ENCODE data around the gene TRMT11.

The TRMT11 gene

DNA sequence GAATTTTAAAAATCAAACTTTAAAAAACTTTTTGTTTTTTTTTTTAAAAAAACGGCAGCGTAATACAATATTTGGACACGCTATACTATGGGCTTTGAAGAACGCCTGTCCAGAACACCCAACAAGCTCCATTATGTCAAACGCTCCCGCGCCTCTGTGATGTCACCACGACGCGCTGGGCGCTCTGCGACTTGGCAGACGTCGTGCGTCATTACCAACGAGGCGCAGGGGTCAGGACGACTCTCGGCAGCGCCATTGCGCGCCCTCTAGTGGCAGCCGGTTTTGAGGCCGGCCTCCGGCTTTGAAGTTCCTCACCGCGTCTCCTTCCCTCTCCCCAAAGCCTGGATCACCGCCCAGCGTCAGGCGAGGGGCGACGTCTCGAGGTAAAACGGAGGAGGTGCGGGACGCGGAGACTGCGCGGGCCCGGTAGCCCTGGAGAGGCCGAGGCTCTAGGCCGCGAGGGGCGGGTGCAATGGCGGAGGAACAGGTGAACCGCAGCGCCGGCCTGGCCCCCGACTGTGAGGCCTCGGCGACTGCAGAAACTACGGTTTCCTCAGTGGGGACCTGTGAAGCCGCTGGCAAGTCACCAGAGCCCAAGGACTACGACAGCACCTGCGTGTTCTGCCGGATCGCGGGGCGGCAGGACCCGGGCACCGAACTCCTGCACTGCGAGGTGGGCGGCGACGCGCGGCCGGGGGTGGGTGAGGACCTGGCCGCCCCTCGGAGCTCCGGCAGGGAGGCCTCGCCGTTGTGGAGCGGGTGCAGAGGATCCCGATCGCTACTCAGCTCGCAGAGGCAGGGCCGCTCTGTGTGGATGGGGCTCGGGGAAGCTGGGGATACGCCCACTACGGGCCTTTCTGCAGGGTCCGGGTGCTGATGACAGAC, 29.6 kb upstream of the TRMT11 start, which contains the start of gene HINT3 (continued):
- TF ChIP-seq KLF8 (tag by site-specific recombination; IDR thresholded peaks at IDR 0.05) (peak; percentile 79; the same call in 1 of the 2 replicates), ZNF10 (tag by site-specific recombination; IDR thresholded peaks at IDR 0.05) (peak; percentile 73; the same call in 1 of the 2 replicates), ZNF16 (tag by site-specific recombination; IDR thresholded peaks at IDR 0.05; ENCODE audit: low read depth) (0 out of 2 replicates have a peak, but pooled peaks have one; percentile 11), ZBTB48 (tag by site-specific recombination; IDR thresholded peaks at IDR 0.05) (peak; percentile 89), SP7 (tag by site-specific recombination; IDR thresholded peaks at IDR 0.05) (peak; percentile 90), ZNF416 (tag by site-specific recombination; IDR thresholded peaks at IDR 0.05) (no peak), ZNF768 (tag by site-specific recombination; IDR thresholded peaks at IDR 0.05) (no peak), ZNF423 (tag by site-specific recombination; IDR thresholded peaks at IDR 0.05) (0 out of 2 replicates have a peak, but pooled peaks have one; percentile 12), ZFP41 (tag by site-specific recombination; IDR thresholded peaks at IDR 0.05; ENCODE audit: borderline replicate concordance) (no peak), ZNF658 (tag by site-specific recombination; IDR thresholded peaks at IDR 0.05) (no peak)

DNA sequence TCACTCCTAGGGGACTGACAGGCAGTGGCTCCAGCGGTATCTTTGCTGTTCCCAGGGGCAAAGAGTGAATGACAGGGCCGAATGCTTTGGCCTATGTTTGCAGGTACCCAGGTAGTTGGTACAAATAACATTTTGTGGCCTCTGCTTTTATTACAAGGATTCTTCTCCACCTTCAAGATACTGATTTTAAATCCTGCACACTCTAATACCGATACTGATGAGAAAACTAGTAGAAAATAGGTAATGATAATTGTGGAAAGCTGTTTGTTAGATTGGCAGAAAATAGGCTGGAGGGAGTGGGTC, 29.0 kb upstream of the TRMT11 start:
- no peaks in the 10 kb centered on the region for H3K9me3 ChIP-seq (ENCODE audit: control insufficient read depth, insufficient read depth, low read depth, low read length)
- no peaks in the 10 kb centered on the region for H3K4me1 ChIP-seq (ENCODE audit: control insufficient read depth, insufficient read depth, low read length)
- peak overlapping the region; percentile 94 for H3K27ac ChIP-seq (ENCODE audit: extremely low read depth, low read depth, low read length)
- POLR2A ChIA-PET: interaction anchor here (0.7 to 3.3 kb wide), 10 partner anchors 11 to 176 kb away, joined by 3 to 54 read pairs (median 8); partner anchors contain the start of genes NCOA7 and TRMT11
- CTCF ChIA-PET: interaction anchor here (0.5 to 4.3 kb wide), 29 partner anchors 10 to 628 kb away, joined by 3 to 62 read pairs (median 5); partner anchors contain the start of genes NCOA7 and TRMT11
- H3K36me3 ChIP-seq (ENCODE audit: control insufficient read depth in 2 of 2, insufficient read depth in 1 of 2, low read length in 2 of 2): peaks cover 0 to 13% of the 10 kb centered on the region in 2 experiments; a peak in 1 of 3 replicates
- H3K4me3 ChIP-seq (ENCODE audit: low read depth, low read length): peak overlapping the region; percentile 83
- TF ChIP-seq ZNF19 (tag by site-specific recombination; IDR thresholded peaks at IDR 0.05; ENCODE audit: low read depth): no peak
- TF ChIP-seq KLF10 (tag by site-specific recombination; IDR thresholded peaks at IDR 0.05): no peak
- TF ChIP-seq KLF7 (tag by site-specific recombination; IDR thresholded peaks at IDR 0.05; ENCODE audit: borderline replicate concordance): 0 out of 2 replicates have a peak, but pooled peaks have one; percentile 1
- no peak for TF ChIP-seq ZNF354C (tag by site-specific recombination; IDR thresholded peaks at IDR 0.05; ENCODE audit: borderline replicate concordance, low read depth)
- TF ChIP-seq ZNF664 (tag by site-specific recombination; IDR thresholded peaks at IDR 0.05): no peak
- peak; percentile 43; the same call in 1 of the 2 replicates for TF ChIP-seq ZBTB17 (tag by site-specific recombination; IDR thresholded peaks at IDR 0.05)
- TF ChIP-seq ZNF416 (tag by site-specific recombination; IDR thresholded peaks at IDR 0.05): 0 out of 2 replicates have a peak, but pooled peaks have one; percentile 79
- TF ChIP-seq ZNF626 (tag by site-specific recombination; IDR thresholded peaks at IDR 0.05): no peak
- no peak for TF ChIP-seq ZNF596 (tag by site-specific recombination; IDR thresholded peaks at IDR 0.05)
- TF ChIP-seq ZNF112 (tag by site-specific recombination; IDR thresholded peaks at IDR 0.05): no peak
- no peak for TF ChIP-seq ZNF785 (tag by site-specific recombination; IDR thresholded peaks at IDR 0.05)
- TF ChIP-seq ZBTB48 (tag by site-specific recombination; IDR thresholded peaks at IDR 0.05): peak; percentile 0; the same call in 1 of the 2 replicates

- TF ChIP-seq, protein P1, sequence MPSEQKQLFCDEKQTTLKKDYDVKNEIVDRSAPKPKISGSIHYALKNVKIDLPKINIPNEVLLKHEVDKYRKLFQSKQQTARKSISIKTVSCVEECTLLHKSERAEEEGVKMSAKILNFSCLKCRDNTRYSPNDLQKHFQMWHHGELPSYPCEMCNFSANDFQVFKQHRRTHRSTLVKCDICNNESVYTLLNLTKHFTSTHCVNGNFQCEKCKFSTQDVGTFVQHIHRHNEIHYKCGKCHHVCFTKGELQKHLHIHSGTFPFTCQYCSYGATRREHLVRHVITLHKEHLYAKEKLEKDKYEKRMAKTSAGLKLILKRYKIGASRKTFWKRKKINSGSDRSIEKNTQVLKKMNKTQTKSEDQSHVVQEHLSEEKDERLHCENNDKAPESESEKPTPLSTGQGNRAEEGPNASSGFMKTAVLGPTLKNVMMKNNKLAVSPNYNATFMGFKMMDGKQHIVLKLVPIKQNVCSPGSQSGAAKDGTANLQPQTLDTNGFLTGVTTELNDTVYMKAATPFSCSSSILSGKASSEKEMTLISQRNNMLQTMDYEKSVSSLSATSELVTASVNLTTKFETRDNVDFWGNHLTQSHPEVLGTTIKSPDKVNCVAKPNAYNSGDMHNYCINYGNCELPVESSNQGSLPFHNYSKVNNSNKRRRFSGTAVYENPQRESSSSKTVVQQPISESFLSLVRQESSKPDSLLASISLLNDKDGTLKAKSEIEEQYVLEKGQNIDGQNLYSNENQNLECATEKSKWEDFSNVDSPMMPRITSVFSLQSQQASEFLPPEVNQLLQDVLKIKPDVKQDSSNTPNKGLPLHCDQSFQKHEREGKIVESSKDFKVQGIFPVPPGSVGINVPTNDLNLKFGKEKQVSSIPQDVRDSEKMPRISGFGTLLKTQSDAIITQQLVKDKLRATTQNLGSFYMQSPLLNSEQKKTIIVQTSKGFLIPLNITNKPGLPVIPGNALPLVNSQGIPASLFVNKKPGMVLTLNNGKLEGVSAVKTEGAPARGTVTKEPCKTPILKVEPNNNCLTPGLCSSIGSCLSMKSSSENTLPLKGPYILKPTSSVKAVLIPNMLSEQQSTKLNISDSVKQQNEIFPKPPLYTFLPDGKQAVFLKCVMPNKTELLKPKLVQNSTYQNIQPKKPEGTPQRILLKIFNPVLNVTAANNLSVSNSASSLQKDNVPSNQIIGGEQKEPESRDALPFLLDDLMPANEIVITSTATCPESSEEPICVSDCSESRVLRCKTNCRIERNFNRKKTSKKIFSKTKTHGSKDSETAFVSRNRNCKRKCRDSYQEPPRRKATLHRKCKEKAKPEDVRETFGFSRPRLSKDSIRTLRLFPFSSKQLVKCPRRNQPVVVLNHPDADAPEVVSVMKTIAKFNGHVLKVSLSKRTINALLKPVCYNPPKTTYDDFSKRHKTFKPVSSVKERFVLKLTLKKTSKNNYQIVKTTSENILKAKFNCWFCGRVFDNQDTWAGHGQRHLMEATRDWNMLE (tag by site-specific recombination; conservative IDR thresholded peaks at IDR 0.05; ENCODE audit: low read depth): 0 out of 2 replicates have a peak, but pooled peaks have one; percentile 11
- TF ChIP-seq ZNF660 (tag by site-specific recombination; IDR thresholded peaks at IDR 0.05): 0 out of 2 replicates have a peak, but pooled peaks have one; percentile 26
- TF ChIP-seq ZNF555 (tag by site-specific recombination; conservative IDR thresholded peaks at IDR 0.05): no peak
- POLR2A ChIA-PET: interaction anchor here (0.7 to 3.3 kb wide), 8 partner anchors 11 to 177 kb away, joined by 3 to 54 read pairs (median 14); partner anchors contain the start of genes NCOA7 and TRMT11
- CTCF ChIA-PET: interaction anchor here (0.7 to 4.3 kb wide), 22 partner anchors 11 to 271 kb away, joined by 3 to 62 read pairs (median 6); partner anchors contain the start of genes NCOA7 and TRMT11
- H3K36me3 ChIP-seq (ENCODE audit: control insufficient read depth in 2 of 2, insufficient read depth in 1 of 2, low read length in 2 of 2): peaks cover 0 to 13% of the 10 kb centered on the region in 2 experiments; a peak in 1 of 3 replicates
- peak overlapping the region; percentile 83 for H3K4me3 ChIP-seq (ENCODE audit: low read depth, low read length)
- no peaks in the 10 kb centered on the region for H3K9me3 ChIP-seq (ENCODE audit: control insufficient read depth, insufficient read depth, low read depth, low read length)
- H3K4me1 ChIP-seq (ENCODE audit: control insufficient read depth, insufficient read depth, low read length): no peaks in the 10 kb centered on the region
- H3K27ac ChIP-seq (ENCODE audit: extremely low read depth, low read depth, low read length): no peak overlapping the region
These were observed 28.5 kb upstream of the TRMT11 start for GRCh38 chr6:125957845-125958244.
